Natural killer cell (primary cell): ENCODE data around the gene PLCD3. TPM values are rescaled to one million over a fixed set of nuclear protein-coding genes. Genes with fewer than 3 reads are reported as not detected.

Experiments
- ATAC-seq, 3 donors: fragments of 150-1000 bp in 2 of 3; fragments of 200-7000 bp in 1 of 3; cut with Tn5 transposase; 1 replicate in 1 of 3; 2 replicates in 2 of 3; pipeline ENCODE4 v1.10.0; 2021; ENCODE audit warnings: mild to moderate bottlenecking in 2 of 3, moderate library complexity in 2 of 3
- DNase-seq, 2 donors: peaks; one replicate each; pipeline versions ENCODE4 v3.0.0 to v3.0.0-alpha.2; 2013 to 2021; ENCODE audit warnings: mixed read lengths in 1 of 2
- H3K27ac ChIP-seq: one replicate; pipeline ENCODE4 v1.5.1; 2013; ENCODE audit warnings: mild to moderate bottlenecking, low read length
- H3K27me3 ChIP-seq: one replicate; pipeline ENCODE4 v1.6.1; 2013; ENCODE audit warnings: low read length; ENCODE audit not compliant: control insufficient read depth, insufficient read depth
- H3K36me3 ChIP-seq: one replicate; pipeline ENCODE4 v1.6.1; 2013; ENCODE audit warnings: low read length; ENCODE audit not compliant: control insufficient read depth, insufficient read depth
- H3K4me1 ChIP-seq: one replicate; pipeline ENCODE4 v1.6.1; 2013; ENCODE audit warnings: low read length; ENCODE audit not compliant: control insufficient read depth, insufficient read depth
- H3K4me3 ChIP-seq: one replicate; pipeline ENCODE4 v1.5.1; 2013; ENCODE audit warnings: low read length
- H3K9me3 ChIP-seq: one replicate; pipeline ENCODE4 v1.6.1; 2013; ENCODE audit warnings: low read length; ENCODE audit not compliant: control insufficient read depth, insufficient read depth
- H3K27ac Mint-ChIP-seq, 2 donors: one replicate each; pipeline ENCODE4 v1.8.0; 2022; ENCODE audit warnings: mild to moderate bottlenecking in 2 of 2, mixed read lengths in 2 of 2, moderate library complexity in 1 of 2
- H3K27me3 Mint-ChIP-seq, 2 donors: one replicate each; pipeline ENCODE4 v1.8.0; 2022; ENCODE audit warnings: low read depth in 2 of 2, mixed read lengths in 2 of 2
- H3K36me3 Mint-ChIP-seq: one replicate; pipeline ENCODE4 v1.8.0; 2022; ENCODE audit warnings: mixed read lengths
- H3K4me1 Mint-ChIP-seq, 2 donors: one replicate each; pipeline ENCODE4 v1.8.0; 2022; ENCODE audit warnings: mixed read lengths in 2 of 2
- H3K4me3 Mint-ChIP-seq: one replicate; pipeline ENCODE4 v1.8.0; 2022; ENCODE audit warnings: mild to moderate bottlenecking, moderate library complexity, mixed read lengths
- H3K9me3 Mint-ChIP-seq, 2 donors: one replicate each; pipeline ENCODE4 v1.8.0; 2022; ENCODE audit warnings: mixed read lengths in 2 of 2
- CTCF ChIP-seq: fragments of 200-600 bp; IDR thresholded peaks from one replicate; pipeline ENCODE4 v1.8.0; 2022; ENCODE audit warnings: antibody characterized with exemption
- WGBS: methylation state at CpG from one replicate; pipeline ENCODE4 v1.1.7; 2013; ENCODE audit warnings: missing lambda C conversion rate; ENCODE audit not compliant: insufficient coverage; 5-methylcytosine and 5-hydroxymethylcytosine counted together
- intact Hi-C: fragments of 100-400 bp; cut with micrococcal nuclease; formaldehyde crosslinking; loops from one replicate; pipeline ENCODE4 v1.14.2; 2022
- total RNA-seq, 4 donors: library from RNA; stranded (reverse); fragments of 120-200 nt in 1 of 4; gene quantifications; one replicate each; pipeline versions ENCODE4 v1.2.3 to v1.2.4, GENCODE V29; 2013 to 2022

Gene PLCD3
- total RNA-seq, 3 donors from 2014 or later (not counting 1 experiment from before 2014, with no cell fraction given) = 2.5 to 2.9 (median 2.5) TPM

- Mint-ChIP-seq H3K36me3 (no peaks in the 10 kb centered on the region), H3K27me3 (no peaks in the 10 kb centered on the region), H3K4me3 (no peak overlapping the region), H3K27ac (no peak overlapping the region), H3K9me3 (no peaks in the 10 kb centered on the region), H3K4me1 (no peaks in the 10 kb centered on the region)
- Histone ChIP-seq H3K36me3 (no peaks in the 10 kb centered on the region), H3K27ac (no peak overlapping the region), H3K4me3 (no peak overlapping the region), H3K4me1 (no peaks in the 10 kb centered on the region), H3K27me3 (peaks cover 2% of the 10 kb centered on the region), H3K9me3 (no peaks in the 10 kb centered on the region)
- intact Hi-C loops = no loop called here
- no peak for TF ChIP-seq CTCF
- DNase-seq = no peak
- ATAC-seq = no peak
- 64% methylated on average over 7 of the region's 11 CpGs for WGBS
Observed at GRCh38 chr17:45115871-45116270, 16.4 kb downstream of the PLCD3 start.

GRCh38 chr17:45115015-45115625 lies 17.2 kb downstream of the PLCD3 start:
- Histone ChIP-seq H3K27ac (no peak overlapping the region), H3K9me3 (no peaks in the 10 kb centered on the region), H3K4me1 (no peaks in the 10 kb centered on the region), H3K4me3 (no peak overlapping the region), H3K36me3 (no peaks in the 10 kb centered on the region), H3K27me3 (peaks cover under 1% of the 10 kb centered on the region)
- intact Hi-C loops = no loop called here
- H3K9me3 Mint-ChIP-seq = no peaks in the 10 kb centered on the region
- H3K27me3 Mint-ChIP-seq = no peaks in the 10 kb centered on the region
- 91% methylated on average over 26 of the region's 26 CpGs for WGBS
- no peak overlapping the region for H3K27ac Mint-ChIP-seq
- no peak for TF ChIP-seq CTCF
- DNase-seq = no peak
- H3K4me1 Mint-ChIP-seq = no peaks in the 10 kb centered on the region
- no peak overlapping the region for H3K4me3 Mint-ChIP-seq
- no peaks in the 10 kb centered on the region for H3K36me3 Mint-ChIP-seq
- ATAC-seq = no peak

- H3K4me1 Mint-ChIP-seq = no peaks in the 10 kb centered on the region
- no peak overlapping the region for H3K4me3 Mint-ChIP-seq
- ATAC-seq (no peak), DNase-seq (no peak)
- no peaks in the 10 kb centered on the region for H3K27me3 Mint-ChIP-seq
- H3K9me3 Mint-ChIP-seq = no peaks in the 10 kb centered on the region
- Histone ChIP-seq H3K4me1 (no peaks in the 10 kb centered on the region), H3K9me3 (no peaks in the 10 kb centered on the region), H3K4me3 (no peak overlapping the region), H3K27me3 (no peaks in the 10 kb centered on the region), H3K27ac (no peak overlapping the region), H3K36me3 (no peaks in the 10 kb centered on the region)
- no peak overlapping the region for H3K27ac Mint-ChIP-seq
- WGBS = 91% methylated on average over 19 of the region's 19 CpGs
- no peaks in the 10 kb centered on the region for H3K36me3 Mint-ChIP-seq
- TF ChIP-seq CTCF = no peak
- intact Hi-C loops = no loop called here
Observed at GRCh38 chr17:45114117-45114932, 18.0 kb downstream of the PLCD3 start.
